ENCODE results near the gene WNT10A. TPM values are rescaled to one million over a fixed set of nuclear protein-coding genes. Genes with fewer than 3 reads are reported as not detected.

Gene WNT10A
- total and polyA plus RNA-seq, 9 of the 15 experiments (the other 6 are each of a cell fraction or from before 2014, with no cell fraction given), result not detected

GRCh38 chr2:218875692-218876246 lies 4.9 kb upstream of the WNT10A start:
- H3K27me3 ChIP-seq (ENCODE audit: control insufficient read depth in 2 of 2, insufficient read depth in 2 of 2, low read length in 2 of 2), result peaks cover 3 to 32% of the 10 kb centered on the region in 2 experiments; a peak in 3 of 5 replicates
- POLR2A ChIA-PET, result no interaction called here
- no peak overlapping the region for H3K4me3 ChIP-seq
- H3K36me3 ChIP-seq (ENCODE audit: control insufficient read depth, insufficient read depth, low read length), result no peaks in the 10 kb centered on the region
- no peaks in the 10 kb centered on the region for H3K9me3 ChIP-seq (replicated peaks; ENCODE audit: control insufficient read depth, insufficient read depth, low read depth, low read length)
- intact Hi-C loops (cut with micrococcal nuclease) (loop anchor here (1.0 to 5.0 kb wide), 2 partner anchors 23 to 102 kb away; no protein-coding TSS in a partner anchor), in situ Hi-C loops (cut with MboI) (no loop called here)
- no TSS peak for BruUV-seq (replicated peaks)
- no peaks in the 10 kb centered on the region for H3K79me2 ChIP-seq (ENCODE audit: control insufficient read depth, insufficient read depth, low read length)
- H4K20me1 ChIP-seq (replicated peaks; ENCODE audit: control insufficient read depth, insufficient read depth, low read length), result peaks cover 3% of the 10 kb centered on the region; the same call in 1 of the 2 replicates
- CTCF ChIA-PET (ENCODE audit: low intra/inter-chr PET ratio), result interaction anchor here (0.6 to 1.3 kb wide), 5 partner anchors 22 to 307 kb away, joined by 3 to 5 read pairs (median 4); no protein-coding TSS in a partner anchor
- no peak overlapping the region for H3K4me2 ChIP-seq (ENCODE audit: insufficient read depth, low read length)
- peaks cover 0 to 22% of the 10 kb centered on the region in 2 experiments; a peak in 3 of 5 replicates for H3K4me1 ChIP-seq (replicated peaks in 1 of 2; ENCODE audit: control insufficient read depth in 2 of 2, insufficient read depth in 2 of 2, low read length in 2 of 2)
- FAIRE-seq (no peak), ATAC-seq (no peak), DNase-seq (ENCODE audit: extremely low read depth in 1 of 4, low spot score in 3 of 4) (peak in 1 of 4 experiments; percentile 21)
- no peak overlapping the region for H2AFZ ChIP-seq (ENCODE audit: low read depth, low read length)
- no peak overlapping the region for H3K27ac ChIP-seq (ENCODE audit: extremely low read depth, low read depth, low read length)
- 0% methylated on average over 2 of the region's 2 CpGs for WGBS (ENCODE audit: insufficient coverage, low coverage, missing lambda C conversion rate)
- H3K9me1 ChIP-seq (ENCODE audit: control insufficient read depth, insufficient read depth, low read length), result no peaks in the 10 kb centered on the region
- H3K9ac ChIP-seq (ENCODE audit: insufficient read depth in 1 of 2, low read depth in 2 of 2, low read length in 2 of 2), result no peak overlapping the region
- no peak for TF ChIP-seq L3MBTL2 (IDR thresholded peaks at IDR 0.05)
- TF ChIP-seq GABPB2 (CRISPR knock-in tag; conservative IDR thresholded peaks at IDR 0.05), result no peak
- peak; percentile 56 for TF ChIP-seq TAL1 (IDR thresholded peaks at IDR 0.05)
- TF ChIP-seq CBFA2T3 (IDR thresholded peaks at IDR 0.05), result peak; percentile 76
- TF ChIP-seq PRMT5 (CRISPR knock-in tag; IDR thresholded peaks at IDR 0.05), result no peak
- no peak for TF ChIP-seq PHTF2 (CRISPR knock-in tag; IDR thresholded peaks at IDR 0.05)
- TF ChIP-seq GTF2A2 (tag; IDR thresholded peaks at IDR 0.05), result no peak
- TF ChIP-seq FOXJ3 (CRISPR knock-in tag; IDR thresholded peaks at IDR 0.05), result no peak
- TF ChIP-seq USF2 (CRISPR knock-in tag; IDR thresholded peaks at IDR 0.05), result 0 out of 2 replicates have a peak, but pooled peaks have one; percentile 16
- TF ChIP-seq ARID1B (IDR thresholded peaks at IDR 0.05), result peak; percentile 63
- TF ChIP-seq ZNF174 (CRISPR knock-in tag; IDR thresholded peaks at IDR 0.05), result no peak
- TF ChIP-seq PURB (CRISPR knock-in tag; IDR thresholded peaks at IDR 0.05; ENCODE audit: low read depth), result no peak
- peak; percentile 53; the same call in 1 of the 2 replicates for TF ChIP-seq CBFA2T2 (conservative IDR thresholded peaks at IDR 0.05)
- TF ChIP-seq PBX2 (CRISPR knock-in tag; IDR thresholded peaks at IDR 0.05; ENCODE audit: low read depth), result no peak
- TF ChIP-seq PBX2 (tag; conservative IDR thresholded peaks at IDR 0.05; ENCODE audit: low read depth), result 0 out of 2 replicates have a peak, but pooled peaks have one; percentile 15
- TF ChIP-seq MTA2 (IDR thresholded peaks at IDR 0.05; ENCODE audit: low read depth), result 0 out of 2 replicates have a peak, but pooled peaks have one; percentile 24
- TF ChIP-seq SOX6 (IDR thresholded peaks at IDR 0.05), result peak; percentile 90
- no peak for TF ChIP-seq SP1 (CRISPR knock-in tag; IDR thresholded peaks at IDR 0.05)
- peak; percentile 46 for TF ChIP-seq MEIS2 (IDR thresholded peaks at IDR 0.05; ENCODE audit: partially characterized antibody)
- no peak for TF ChIP-seq FOXK2 (conservative IDR thresholded peaks at IDR 0.05 in 1 of 2, IDR thresholded peaks at IDR 0.05 in 1 of 2; ENCODE audit: low read depth in 2 of 2)
- peak; percentile 65 for TF ChIP-seq TCF3 (CRISPR knock-in tag; IDR thresholded peaks at IDR 0.05)
- TF ChIP-seq IRF2 (CRISPR knock-in tag; IDR thresholded peaks at IDR 0.05), result no peak
- TF ChIP-seq TBL1XR1 (IDR thresholded peaks at IDR 0.05; ENCODE audit: low read length in 2 of 2), result no peak

Data from K562 (cell line).